Mesangial cell (primary cell): ENCODE measurements around the gene MET. TPM values are rescaled to one million over a fixed set of nuclear protein-coding genes. Genes with fewer than 3 reads are reported as not detected.

Source experiments
- total RNA-seq: library from RNA; depleted of rRNA; stranded (reverse); fragments of >200 nt; gene quantifications from 2 replicates; pipeline ENCODE4 v1.2.3, GENCODE V29; 2015

Gene MET
- total RNA-seq: 124 and 141 TPM in 2 replicates

GRCh38 chr7:116671681-116672595 is at the start of gene MET:
Gene MET (plus strand): TSS chr7:116672196. CDS start chr7:116699085, 26,889 bp downstream.

Other genes starting within 250 kb of the MET start
- 94.4 and 106 TPM in 2 replicates for gene CAV2, start 172.5 kb upstream of the MET start, total RNA-seq
- 69.3 and 147 TPM in 2 replicates for gene CAV1, start 147.2 kb upstream of the MET start, total RNA-seq
- 48.9 and 49.9 TPM in 2 replicates for gene CAPZA2, start 190.4 kb downstream of the MET start, total RNA-seq